ENCODE measurements around the gene PLD3.
A peak's percentile ranks its signal among the peaks of the same experiment; 100 is the strongest.

GRCh38 chr19:40315812-40316470, 32.6 kb upstream of the PLD3 start:
- TF ChIP-seq CTCF (IDR thresholded peaks at IDR 0.05; ENCODE audit: extremely low read depth in 1 of 2, insufficient read depth in 1 of 2, low read depth in 1 of 2, low read length in 2 of 2) (no peak), POLR2A (IDR thresholded peaks at IDR 0.05; ENCODE audit: low read depth, low read length) (no peak), MYC (IDR thresholded peaks at IDR 0.05; ENCODE audit: low read depth, low read length) (no peak), EZH2 (IDR thresholded peaks at IDR 0.05; ENCODE audit: borderline replicate concordance, low read depth, low read length, severe bottlenecking) (no peak), MAX (IDR thresholded peaks at IDR 0.05; ENCODE audit: insufficient read depth, insufficient read length) (no peak), POLR2AphosphoS5 (IDR thresholded peaks at IDR 0.05; ENCODE audit: insufficient read depth, low read depth, low read length) (peak; percentile 14), JUN (IDR thresholded peaks at IDR 0.05; ENCODE audit: borderline replicate concordance, insufficient read depth, insufficient read length, low read depth) (no peak)

All from endothelial cell of umbilical vein (primary cell).